IMR-90 (cell line): Measurements from ENCODE around the gene ZNF571. TPM values are rescaled to one million over a fixed set of nuclear protein-coding genes. Genes with fewer than 3 reads are reported as not detected.

Experiments
- ATAC-seq: fragments of 200-7000 bp; cut with Tn5 transposase; 2 replicates; pipeline ENCODE4 v1.9.1; 2020; ENCODE audit warnings: low read depth, mild to moderate bottlenecking, moderate library complexity
- BruUV-seq: library from RNA; stranded (reverse); fragments of 400-500 nt; replicated peaks from 2 replicates; lab custom pipeline; 2021; lab: Mats Ljungman, UMichigan
- CTCF ChIA-PET: fragments of 300-600 bp; formaldehyde crosslinking; extraction: SDS; loops from one replicate; lab custom pipeline; 2021; ENCODE audit warnings: antibody characterized with exemption; lab: Yijun Ruan, JAX
- POLR2A ChIA-PET: fragments of 300-600 bp; sonication (Branson Sonifier 250); formaldehyde crosslinking; loops from one replicate; lab custom pipeline; 2022; ENCODE audit warnings: antibody characterized with exemption; ENCODE audit not compliant: unreplicated experiment; lab: Charles Lee
- DNase-seq: peaks from one replicate; pipeline ENCODE4 v3.0.0; 2013
- H2AFZ ChIP-seq: replicated peaks from 2 replicates; pipeline ENCODE3; 2013; ENCODE audit warnings: low read length, mild to moderate bottlenecking; ENCODE audit not compliant: poor library complexity
- H2AK5ac ChIP-seq: 2 replicates; pipeline ENCODE4 v1.6.1; 2013; ENCODE audit warnings: low read depth, low read length, inconsistent platforms
- H2AK9ac ChIP-seq: replicated peaks from 2 replicates; pipeline ENCODE3; 2013; ENCODE audit warnings: mild to moderate bottlenecking, low read depth, low read length, moderate library complexity; ENCODE audit not compliant: poor library complexity
- H2BK120ac ChIP-seq: 2 replicates; pipeline ENCODE4 v1.6.1; 2013; ENCODE audit warnings: low read depth, low read length, inconsistent platforms
- H2BK15ac ChIP-seq: 3 replicates; pipeline ENCODE4 v1.6.1; 2013; ENCODE audit warnings: low read depth, low read length, inconsistent platforms
- H2BK20ac ChIP-seq: 2 replicates; pipeline ENCODE4 v1.6.1; 2013; ENCODE audit warnings: low read depth, mild to moderate bottlenecking, inconsistent platforms, low read length, moderate library complexity
- H2BK5ac ChIP-seq: 2 replicates; pipeline ENCODE4 v1.6.1; 2013; ENCODE audit warnings: mild to moderate bottlenecking, low read depth, low read length, inconsistent platforms; ENCODE audit not compliant: poor library complexity, severe bottlenecking
- H3K14ac ChIP-seq: replicated peaks from 2 replicates; pipeline ENCODE4 v1.6.1; 2013; ENCODE audit warnings: low read depth, low read length, inconsistent platforms
- H3K18ac ChIP-seq: 2 replicates; pipeline ENCODE4 v1.6.1; 2013; ENCODE audit warnings: low read depth, low read length, control low read depth
- H3K23ac ChIP-seq: 2 replicates; pipeline ENCODE4 v1.6.1; 2013; ENCODE audit warnings: low read depth, low read length, inconsistent platforms
- H3K27ac ChIP-seq: 2 replicates; pipeline ENCODE4 v1.5.1; 2013; ENCODE audit warnings: mild to moderate bottlenecking, control low read depth, low read length; ENCODE audit not compliant: insufficient read depth
- H3K27me3 ChIP-seq: 2 replicates; pipeline ENCODE4 v1.6.1; 2013; ENCODE audit warnings: low read length; ENCODE audit not compliant: control insufficient read depth, insufficient read depth
- H3K36me3 ChIP-seq: 2 replicates; pipeline ENCODE4 v1.6.1; 2013; ENCODE audit warnings: low read length, mixed read lengths; ENCODE audit not compliant: control insufficient read depth, insufficient read depth
- H3K4ac ChIP-seq: 2 replicates; pipeline ENCODE4 v1.6.1; 2013; ENCODE audit warnings: low read depth, low read length, inconsistent platforms
- H3K4me1 ChIP-seq: 2 replicates; pipeline ENCODE4 v1.6.1; 2013; ENCODE audit warnings: low read length, mixed read lengths; ENCODE audit not compliant: control insufficient read depth, insufficient read depth
- H3K4me2 ChIP-seq: 2 replicates; pipeline ENCODE4 v1.6.1; 2013; ENCODE audit warnings: low read depth, mild to moderate bottlenecking, control low read depth, low read length, moderate library complexity
- H3K4me3 ChIP-seq: 2 replicates; pipeline ENCODE4 v1.5.1; 2013; ENCODE audit warnings: low read depth, mild to moderate bottlenecking, control low read depth, low read length, moderate library complexity; ENCODE audit not compliant: insufficient read depth
- H3K56ac ChIP-seq: 2 replicates; pipeline ENCODE4 v1.6.1; 2013; ENCODE audit warnings: low read length, inconsistent platforms; ENCODE audit not compliant: insufficient read depth; ENCODE audit errors: extremely low read depth
- H3K79me1 ChIP-seq, 2 experiments: 2 replicates each; pipeline ENCODE4 v1.6.1; 2013; ENCODE audit warnings: low read length in 2 of 2, inconsistent platforms in 1 of 2, low read depth in 1 of 2
- H3K9ac ChIP-seq: 2 replicates; pipeline ENCODE4 v1.6.1; 2013; ENCODE audit warnings: low read depth, low read length, control low read depth
- H3K9me1 ChIP-seq: 2 replicates; pipeline ENCODE4 v1.6.1; 2013; ENCODE audit warnings: low read length, inconsistent platforms; ENCODE audit not compliant: insufficient read depth
- H3K9me3 ChIP-seq: 2 replicates; pipeline ENCODE4 v1.6.1; 2013; ENCODE audit warnings: low read length; ENCODE audit not compliant: control insufficient read depth, insufficient read depth
- H4K20me1 ChIP-seq: 2 replicates; pipeline ENCODE4 v1.6.1; 2013; ENCODE audit warnings: low read length, inconsistent platforms; ENCODE audit not compliant: insufficient read depth
- H4K5ac ChIP-seq: 2 replicates; pipeline ENCODE4 v1.6.1; 2013; ENCODE audit warnings: mild to moderate bottlenecking, low read depth, low read length, control low read depth
- H4K8ac ChIP-seq, 2 experiments: 2 replicates each; pipeline ENCODE4 v1.6.1; 2013; ENCODE audit warnings: low read depth in 2 of 2, low read length in 2 of 2, control low read depth in 1 of 2, inconsistent platforms in 1 of 2
- H4K91ac ChIP-seq: 2 replicates; pipeline ENCODE4 v1.6.1; 2013; ENCODE audit warnings: low read depth, low read length, inconsistent platforms; ENCODE audit not compliant: insufficient read depth
- MAZ ChIP-seq: IDR thresholded peaks from 2 replicates; pipeline ENCODE4 v1.6.1; 2012; ENCODE audit warnings: low read depth, mild to moderate bottlenecking, low read length, improper control_type of control experiment, moderate library complexity, borderline replicate concordance
- dilution Hi-C: fragments of 300-500 bp; cut with HindIII; formaldehyde crosslinking; loops from one replicate; pipeline ENCODE4 v1.14.3; 2018; ENCODE audit warnings: low sequenced_read_pairs; ENCODE audit not compliant: unreplicated experiment
- in situ Hi-C: fragments of 300-500 bp; cut with MboI; formaldehyde crosslinking; loops from 3 replicates; pipeline ENCODE4 v1.14.3; 2019; ENCODE audit warnings: low sequenced_read_pairs, inconsistent platforms, mixed read lengths
- intact Hi-C: fragments of 100-400 bp; cut with micrococcal nuclease; formaldehyde crosslinking; loops from 2 replicates; pipeline ENCODE4 v1.10.0; 2022
- polyA plus RNA-seq, 3 experiments: library from polyadenylated mRNA; depleted of rRNA; stranded (reverse); fragments of >200 nt; gene quantifications; 2 replicates each; pipeline ENCODE4 v1.2.3, GENCODE V29; 2012; ENCODE audit warnings: low replicate concordance in 1 of 3
- total RNA-seq: library from RNA; depleted of rRNA; stranded (reverse); fragments of >200 nt; gene quantifications from 2 replicates; pipeline ENCODE4 v1.2.3, GENCODE V29; 2012

Gene ZNF571
- total and polyA plus RNA-seq, 2 of the 4 experiments (the other 2 are of a cell fraction) = 0.82 to 2.2 TPM

DNA sequence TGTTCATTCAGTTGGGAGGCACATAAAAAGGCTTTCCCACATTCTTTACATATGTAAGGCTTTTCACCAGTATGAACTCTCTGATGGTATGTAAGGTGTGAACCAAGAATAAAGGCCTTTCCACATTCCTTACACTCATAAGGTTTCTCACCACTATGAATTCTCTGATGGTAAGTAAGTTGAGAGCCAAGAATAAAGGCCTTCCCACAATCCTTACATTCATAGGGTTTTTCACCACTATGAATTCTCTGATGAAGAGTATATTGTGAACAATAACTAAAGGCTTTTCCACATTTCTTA is 29.3 kb downstream of the ZNF571 start:
- Histone ChIP-seq H3K23ac (no peak overlapping the region), H3K18ac (no peak overlapping the region), H3K79me1 (no peaks in the 10 kb centered on the region), H3K9me3 (peaks cover 67% of the 10 kb centered on the region), H3K27me3 (no peaks in the 10 kb centered on the region), H3K56ac (no peak overlapping the region), H4K8ac (no peak overlapping the region), H2AK5ac (no peak overlapping the region), H2AK9ac (no peak overlapping the region), H4K5ac (no peak overlapping the region), H3K27ac (no peak overlapping the region), H3K4ac (no peak overlapping the region), H2BK5ac (no peak overlapping the region), H2AFZ (no peak overlapping the region), H3K14ac (no peak overlapping the region), H4K20me1 (no peaks in the 10 kb centered on the region), H2BK15ac (no peak overlapping the region), H3K4me2 (no peak overlapping the region), H2BK20ac (no peak overlapping the region), H4K91ac (no peak overlapping the region), H3K9me1 (no peaks in the 10 kb centered on the region), H3K36me3 (0 out of 2 replicates have a peak, but pooled peaks cover 2% of the 10 kb centered on the region), H3K4me1 (no peaks in the 10 kb centered on the region), H3K4me3 (no peak overlapping the region), H3K9ac (no peak overlapping the region), H2BK120ac (no peak overlapping the region)
- intact Hi-C loops = no loop called here
- no peak for ATAC-seq
- ChIA-PET CTCF (no interaction called here), POLR2A (no interaction called here)
- dilution Hi-C loops = no loop called here
- BruUV-seq = no TSS peak
- no peak for TF ChIP-seq MAZ
- in situ Hi-C loops = no loop called here
- no peak for DNase-seq
